Measurements from ENCODE around the gene FGF12.

Gene FGF12

DNA sequence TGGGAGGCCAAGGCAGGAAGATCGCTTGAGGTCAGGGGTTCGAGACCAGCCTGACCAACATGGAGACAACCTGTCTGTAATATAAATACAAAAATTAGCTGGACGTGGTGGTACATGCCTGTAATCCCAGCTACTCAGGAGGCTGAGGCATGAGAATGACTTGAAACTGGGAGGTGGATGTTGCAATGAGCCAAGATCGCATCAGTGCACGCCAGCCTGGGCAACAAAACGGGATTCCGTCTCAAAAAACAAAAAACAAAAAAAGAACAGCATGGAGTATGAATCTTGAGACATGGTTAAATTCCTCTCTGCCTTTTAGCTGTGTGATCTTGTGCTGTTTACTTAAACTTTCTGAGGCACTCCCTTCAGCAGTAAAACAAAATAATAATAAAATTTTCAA lies 244.9 kb downstream of the FGF12 start:
- DNase-seq (ENCODE audit: low read depth, low spot score) = no peak
- TF ChIP-seq, protein P1, sequence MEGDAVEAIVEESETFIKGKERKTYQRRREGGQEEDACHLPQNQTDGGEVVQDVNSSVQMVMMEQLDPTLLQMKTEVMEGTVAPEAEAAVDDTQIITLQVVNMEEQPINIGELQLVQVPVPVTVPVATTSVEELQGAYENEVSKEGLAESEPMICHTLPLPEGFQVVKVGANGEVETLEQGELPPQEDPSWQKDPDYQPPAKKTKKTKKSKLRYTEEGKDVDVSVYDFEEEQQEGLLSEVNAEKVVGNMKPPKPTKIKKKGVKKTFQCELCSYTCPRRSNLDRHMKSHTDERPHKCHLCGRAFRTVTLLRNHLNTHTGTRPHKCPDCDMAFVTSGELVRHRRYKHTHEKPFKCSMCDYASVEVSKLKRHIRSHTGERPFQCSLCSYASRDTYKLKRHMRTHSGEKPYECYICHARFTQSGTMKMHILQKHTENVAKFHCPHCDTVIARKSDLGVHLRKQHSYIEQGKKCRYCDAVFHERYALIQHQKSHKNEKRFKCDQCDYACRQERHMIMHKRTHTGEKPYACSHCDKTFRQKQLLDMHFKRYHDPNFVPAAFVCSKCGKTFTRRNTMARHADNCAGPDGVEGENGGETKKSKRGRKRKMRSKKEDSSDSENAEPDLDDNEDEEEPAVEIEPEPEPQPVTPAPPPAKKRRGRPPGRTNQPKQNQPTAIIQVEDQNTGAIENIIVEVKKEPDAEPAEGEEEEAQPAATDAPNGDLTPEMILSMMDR (IDR thresholded peaks at IDR 0.05; ENCODE audit: low read depth, low read length) = no peak
- in situ Hi-C loops (cut with HindIII; ENCODE audit: low sequenced_read_pairs) = no loop called here
- H3K4me3 ChIP-seq (ENCODE audit: low read depth, low read length) = no peak overlapping the region

DNA sequence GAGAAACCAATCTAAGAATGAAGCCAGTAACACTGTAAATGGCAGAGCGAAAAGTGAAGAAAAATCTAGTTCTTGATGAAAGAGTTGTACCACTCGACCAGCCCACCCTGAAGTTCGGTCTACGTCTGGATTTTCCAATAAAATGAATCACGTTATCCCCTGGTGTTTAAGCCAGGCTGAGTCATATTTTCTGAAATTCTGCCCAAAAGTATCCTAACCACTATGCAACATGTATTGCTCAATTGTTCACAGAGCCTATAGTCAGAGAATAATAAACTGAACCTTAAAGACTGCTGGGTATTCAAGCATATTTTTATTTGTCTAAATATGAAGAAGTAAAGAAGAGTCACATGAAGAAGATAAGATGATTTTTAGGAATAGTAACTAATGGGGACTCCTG lies 245.7 kb downstream of the FGF12 start:
- TF ChIP-seq, protein P1 (IDR thresholded peaks at IDR 0.05; ENCODE audit: low read depth, low read length) = no peak
- peak; percentile 87 for DNase-seq (ENCODE audit: low read depth, low spot score)
- in situ Hi-C loops (cut with HindIII; ENCODE audit: low sequenced_read_pairs) = no loop called here
- H3K4me3 ChIP-seq (ENCODE audit: low read depth, low read length) = no peak overlapping the region

DNA sequence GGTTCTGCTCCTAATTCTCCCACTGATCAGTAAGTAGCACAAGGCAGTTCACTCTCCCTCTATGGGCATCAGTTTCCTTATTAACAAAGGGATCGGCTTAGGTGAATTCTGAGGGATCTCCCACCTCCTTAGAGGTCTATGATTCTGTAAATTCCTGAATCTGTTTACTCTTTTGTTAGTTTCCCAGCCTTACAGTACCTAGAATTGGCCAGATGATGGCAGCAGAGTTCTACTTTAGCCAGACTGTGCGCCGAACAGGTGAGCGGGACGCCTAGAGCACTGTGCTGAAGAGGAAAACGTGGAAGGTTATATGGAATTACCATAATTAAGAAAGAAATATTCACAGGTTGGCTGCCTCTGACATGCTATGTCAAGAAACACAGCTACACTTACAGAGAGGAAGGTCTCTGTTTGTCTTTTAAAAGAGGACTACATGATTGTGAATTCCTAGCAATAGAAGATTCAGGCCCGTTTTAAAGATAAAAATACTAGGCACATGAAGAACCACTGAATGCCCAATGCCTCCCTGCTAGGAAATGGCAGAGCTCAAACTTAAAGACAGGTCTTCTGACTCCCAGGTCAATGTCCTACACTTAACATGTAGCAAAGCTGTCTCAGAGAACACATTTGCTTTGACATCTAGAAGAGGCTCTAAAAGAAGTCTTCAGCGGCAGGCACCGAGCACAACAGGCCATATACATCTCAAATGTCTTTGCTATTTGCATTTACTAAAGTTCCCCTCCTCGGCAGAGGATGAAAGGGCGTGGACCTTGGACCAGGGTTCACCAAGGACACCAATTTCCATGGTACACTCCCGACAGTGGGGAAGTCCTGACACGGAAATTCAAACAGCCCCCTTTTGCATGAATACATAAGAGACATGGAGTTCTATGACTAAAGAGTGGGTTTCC lies 259.9 kb downstream of the FGF12 start:
- peak; percentile 49 for DNase-seq (ENCODE audit: low read depth, low spot score)
- TF ChIP-seq, protein P1 (IDR thresholded peaks at IDR 0.05; ENCODE audit: low read depth, low read length) = peak; percentile 89
- in situ Hi-C loops (cut with HindIII; ENCODE audit: low sequenced_read_pairs) = no loop called here
- no peak overlapping the region for H3K4me3 ChIP-seq (ENCODE audit: low read depth, low read length)

DNA sequence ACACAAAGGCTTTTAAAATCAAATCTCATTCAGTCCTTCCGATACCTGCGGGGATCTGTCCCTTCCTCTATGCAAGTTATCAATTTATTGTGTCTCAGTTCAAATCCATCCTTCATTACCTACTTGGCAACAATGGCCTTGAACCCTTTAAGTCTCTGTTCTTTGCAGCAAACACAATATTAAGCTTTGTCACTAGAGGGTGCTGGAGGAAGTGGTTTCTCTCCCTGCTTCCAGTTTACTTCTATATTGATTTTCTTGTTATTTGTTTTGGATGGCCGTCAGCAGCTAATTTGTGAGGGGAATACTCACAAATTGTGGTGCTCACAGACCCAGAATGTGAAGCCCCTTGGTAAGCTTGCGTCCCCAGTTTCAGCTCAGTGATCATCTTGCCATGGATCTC lies 278.3 kb downstream of the FGF12 start:
- in situ Hi-C loops (cut with HindIII; ENCODE audit: low sequenced_read_pairs) = no loop called here
- no peak for DNase-seq (ENCODE audit: low read depth, low spot score)
- TF ChIP-seq, protein P1 (IDR thresholded peaks at IDR 0.05; ENCODE audit: low read depth, low read length) = peak; percentile 46
- no peak overlapping the region for H3K4me3 ChIP-seq (ENCODE audit: low read depth, low read length)

DNA sequence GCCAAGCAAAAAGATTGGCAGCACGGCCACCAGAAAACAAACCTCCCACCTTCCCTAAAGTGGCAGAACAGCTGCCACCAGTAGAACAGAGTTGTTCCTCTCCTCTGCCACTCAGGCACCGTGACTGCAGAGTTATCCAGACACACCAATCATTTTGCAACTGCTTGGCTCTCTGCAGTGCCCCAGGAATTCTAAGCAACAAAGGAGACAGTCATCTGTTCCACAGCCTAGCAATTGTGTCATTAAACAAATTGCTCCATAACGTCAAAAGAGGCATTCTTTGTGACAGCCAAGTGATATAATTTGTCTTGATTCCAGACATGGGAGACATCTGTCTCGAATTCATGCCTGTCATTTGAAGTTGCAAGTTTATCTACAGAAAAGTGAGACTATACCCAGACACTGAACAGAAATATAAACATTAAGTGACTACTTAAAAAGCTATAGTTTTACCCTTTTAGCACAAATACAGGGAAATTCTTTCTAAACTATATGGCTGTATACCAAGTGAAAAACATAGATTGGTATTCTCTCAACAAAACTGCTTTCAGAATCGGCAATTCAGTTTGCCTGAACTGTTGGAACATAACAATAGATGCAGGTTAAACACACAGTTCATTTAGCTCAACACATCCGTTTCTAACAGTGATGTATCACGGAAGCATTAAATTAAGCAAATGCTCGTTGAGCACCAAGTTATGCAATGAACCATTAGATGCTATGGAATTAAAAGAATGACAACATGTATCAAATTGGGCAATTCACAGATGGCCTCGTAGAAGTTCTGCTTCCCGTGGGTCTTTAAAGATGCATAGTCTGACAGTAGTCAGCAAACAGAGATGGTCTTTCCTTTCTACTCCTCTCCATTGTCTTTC lies 281.3 kb downstream of the FGF12 start:
- DNase-seq (ENCODE audit: low read depth, low spot score) = no peak
- no peak overlapping the region for H3K4me3 ChIP-seq (ENCODE audit: low read depth, low read length)
- in situ Hi-C loops (cut with HindIII; ENCODE audit: low sequenced_read_pairs) = no loop called here
- TF ChIP-seq, protein P1 (IDR thresholded peaks at IDR 0.05; ENCODE audit: low read depth, low read length) = no peak

DNA sequence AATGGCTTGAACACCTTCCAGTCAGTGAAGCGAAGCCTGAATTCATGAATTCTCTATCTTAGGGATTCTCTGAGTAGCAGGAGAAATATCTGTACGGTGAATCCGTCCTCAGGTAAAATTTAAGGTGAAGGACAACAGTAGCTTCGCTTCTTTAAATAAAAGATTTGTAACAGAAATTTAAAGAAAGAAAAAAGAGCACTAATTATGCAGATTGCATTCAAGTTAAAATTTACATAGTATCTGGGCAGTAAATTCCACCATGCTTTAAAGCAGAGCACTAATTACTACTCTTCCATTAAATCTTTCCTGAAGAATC lies 282.6 kb downstream of the FGF12 start:
- in situ Hi-C loops (cut with HindIII; ENCODE audit: low sequenced_read_pairs) = no loop called here
- TF ChIP-seq, protein P1 (IDR thresholded peaks at IDR 0.05; ENCODE audit: low read depth, low read length) = no peak
- H3K4me3 ChIP-seq (ENCODE audit: low read depth, low read length) = no peak overlapping the region

More for the DNA sequence above, 282.6 kb downstream of the FGF12 start:
- no peak for DNase-seq (ENCODE audit: low read depth, low spot score)
